Measurements from ENCODE around the gene FASLG. TPM values are rescaled to one million over a fixed set of nuclear protein-coding genes. Genes with fewer than 3 reads are reported as not detected.
A peak's percentile ranks its signal among the peaks of the same experiment; 100 is the strongest.

FASLG gene
- total and polyA plus RNA-seq, 10 donors, result 0.44 to 7.1 (median 2.9) TPM

GRCh38 chr1:172637522-172637921, 21.4 kb upstream of the FASLG start:
- Histone ChIP-seq H3K4me3 (no peak overlapping the region), H3K4me1 (peaks cover 0 to 31% (median 11%) of the 10 kb centered on the region in 6 donors), H3K27me3 (replicated peaks in 1 of 7) (no peaks in the 10 kb centered on the region), H3K36me3 (no peaks in the 10 kb centered on the region), H3K9me3 (peaks cover 0 to under 1% (median 0%) of the 10 kb centered on the region in 8 donors), H3K27ac (peak overlapping the region in 4 of 8 donors; percentile 29 to 78 (median 62))
- TF ChIP-seq POLR2AphosphoS5 (IDR thresholded peaks at IDR 0.05) (no peak), CTCF (IDR thresholded peaks at IDR 0.05 in 8 of 11, conservative IDR thresholded peaks at IDR 0.05 in 3 of 11) (no peak), POLR2A (IDR thresholded peaks at IDR 0.05) (no peak)
- no peak for DNase-seq
- WGBS, 5 donors, result 88 to 100% (median 95%) methylated on average over 2 of the region's 2 CpGs
- intact Hi-C loops (cut with DNase I; ENCODE audit: low total_unique reads), result no loop called here

GRCh38 chr1:172638249-172638648, 20.7 kb upstream of the FASLG start:
- H3K36me3 ChIP-seq, result no peaks in the 10 kb centered on the region

GRCh38 chr1:172638885-172639831, 19.7 kb upstream of the FASLG start:
- 55 to 83% (median 59%) methylated on average over 9 of the region's 9 CpGs for WGBS, 5 donors

More at GRCh38 chr1:172638249-172638648, 20.7 kb upstream of the FASLG start:
- no peak for DNase-seq
- Histone ChIP-seq H3K27ac (peak overlapping the region in 5 of 8 donors; percentile 29 to 78 (median 62)), H3K9me3 (no peaks in the 10 kb centered on the region), H3K4me1 (peaks cover 0 to 35% (median 16%) of the 10 kb centered on the region in 6 donors), H3K4me3 (no peak overlapping the region), H3K27me3 (replicated peaks in 1 of 7) (no peaks in the 10 kb centered on the region)
- intact Hi-C loops (cut with DNase I; ENCODE audit: low total_unique reads), result no loop called here
- 86 to 89% (median 88%) methylated on average over 2 of the region's 2 CpGs for WGBS, 5 donors
- TF ChIP-seq POLR2A (IDR thresholded peaks at IDR 0.05), result no peak
- TF ChIP-seq POLR2AphosphoS5 (IDR thresholded peaks at IDR 0.05), result no peak
- TF ChIP-seq CTCF (IDR thresholded peaks at IDR 0.05 in 8 of 11, conservative IDR thresholded peaks at IDR 0.05 in 3 of 11), result no peak

More at GRCh38 chr1:172638885-172639831, 19.7 kb upstream of the FASLG start:
- Histone ChIP-seq H3K27me3 (replicated peaks in 1 of 7) (no peaks in the 10 kb centered on the region), H3K27ac (peak overlapping the region in 6 of 8 donors; percentile 22 to 78 (median 49)), H3K4me1 (peaks cover 4 to 44% (median 21%) of the 10 kb centered on the region in 6 donors), H3K4me3 (peak overlapping the region in 1 of 8 donors; percentile 17), H3K36me3 (no peaks in the 10 kb centered on the region), H3K9me3 (no peaks in the 10 kb centered on the region)
- intact Hi-C loops (cut with DNase I; ENCODE audit: low total_unique reads), result no loop called here
- DNase-seq, result no peak
- TF ChIP-seq POLR2A (IDR thresholded peaks at IDR 0.05) (no peak), CTCF (IDR thresholded peaks at IDR 0.05 in 8 of 11, conservative IDR thresholded peaks at IDR 0.05 in 3 of 11) (no peak), POLR2AphosphoS5 (IDR thresholded peaks at IDR 0.05) (no peak)
